Erythroblast (primary cell): Measurements from ENCODE around the gene KIF16B.

Source experiments
- GATA1 ChIP-seq: IDR thresholded peaks from 2 replicates; pipeline ENCODE4 v1.6.1; 2011; ENCODE audit warnings: low read depth, mild to moderate bottlenecking, control low read depth, low read length, moderate library complexity
- POLR2A ChIP-seq: IDR thresholded peaks from 2 replicates; pipeline ENCODE4 v1.6.1; 2011; ENCODE audit warnings: mild to moderate bottlenecking, low read length

DNA sequence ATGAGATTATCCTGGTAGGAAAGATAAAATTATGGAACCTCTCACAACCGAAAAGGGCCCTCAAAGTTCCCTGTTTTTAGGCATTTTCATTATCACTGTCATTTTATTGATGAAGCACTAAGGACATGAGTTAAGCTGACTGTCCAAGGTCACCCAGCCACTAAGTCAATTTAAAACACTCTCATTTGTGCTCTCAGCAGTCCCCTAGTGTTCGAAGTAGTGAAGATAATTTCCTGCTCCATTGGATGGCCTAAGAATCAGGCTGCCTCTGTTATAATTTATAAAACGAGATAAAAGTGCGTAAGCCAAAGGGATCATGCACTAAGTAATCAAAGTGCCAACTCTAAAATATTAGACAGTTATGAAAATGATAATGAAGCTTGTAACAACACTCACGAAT lies 169.1 kb downstream of the KIF16B start:
- TF ChIP-seq POLR2A (no peak), GATA1 (no peak)
